ENCODE data around the gene CTNNBL1.

DNA sequence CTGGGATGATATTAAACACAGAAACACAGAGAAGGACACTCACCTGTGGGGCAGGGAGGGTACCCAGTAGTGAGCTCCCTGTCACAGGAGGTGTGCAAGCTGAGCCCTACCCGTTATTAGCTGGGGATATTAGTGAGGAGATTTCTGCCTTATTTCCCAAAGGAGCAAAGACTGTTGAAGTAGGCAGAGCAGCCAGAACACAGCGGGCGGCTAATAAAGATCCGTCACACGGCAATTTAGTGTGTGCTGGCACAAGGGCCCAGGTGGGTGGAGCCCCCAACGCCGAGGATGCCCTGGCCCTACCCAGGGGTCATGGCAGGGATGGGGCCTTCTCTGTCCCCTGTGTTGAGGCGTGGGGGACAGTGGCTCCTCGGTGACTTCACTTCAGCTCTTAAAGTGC, 217.4 kb downstream of the CTNNBL1 start:
- TF ChIP-seq, protein P1, sequence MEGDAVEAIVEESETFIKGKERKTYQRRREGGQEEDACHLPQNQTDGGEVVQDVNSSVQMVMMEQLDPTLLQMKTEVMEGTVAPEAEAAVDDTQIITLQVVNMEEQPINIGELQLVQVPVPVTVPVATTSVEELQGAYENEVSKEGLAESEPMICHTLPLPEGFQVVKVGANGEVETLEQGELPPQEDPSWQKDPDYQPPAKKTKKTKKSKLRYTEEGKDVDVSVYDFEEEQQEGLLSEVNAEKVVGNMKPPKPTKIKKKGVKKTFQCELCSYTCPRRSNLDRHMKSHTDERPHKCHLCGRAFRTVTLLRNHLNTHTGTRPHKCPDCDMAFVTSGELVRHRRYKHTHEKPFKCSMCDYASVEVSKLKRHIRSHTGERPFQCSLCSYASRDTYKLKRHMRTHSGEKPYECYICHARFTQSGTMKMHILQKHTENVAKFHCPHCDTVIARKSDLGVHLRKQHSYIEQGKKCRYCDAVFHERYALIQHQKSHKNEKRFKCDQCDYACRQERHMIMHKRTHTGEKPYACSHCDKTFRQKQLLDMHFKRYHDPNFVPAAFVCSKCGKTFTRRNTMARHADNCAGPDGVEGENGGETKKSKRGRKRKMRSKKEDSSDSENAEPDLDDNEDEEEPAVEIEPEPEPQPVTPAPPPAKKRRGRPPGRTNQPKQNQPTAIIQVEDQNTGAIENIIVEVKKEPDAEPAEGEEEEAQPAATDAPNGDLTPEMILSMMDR (IDR thresholded peaks at IDR 0.05; ENCODE audit: insufficient read depth, low read depth, low read length) = no peak
- TF ChIP-seq EZH2 (IDR thresholded peaks at IDR 0.05; ENCODE audit: insufficient read depth, low read length) = no peak
